Measurements from ENCODE around the gene GPNMB. TPM values are rescaled to one million over a fixed set of nuclear protein-coding genes. Genes with fewer than 3 reads are reported as not detected.

Gene GPNMB
- total and polyA plus RNA-seq, 10 of the 15 experiments (the other 5 are each of a cell fraction or from before 2014, with no cell fraction given): 5.9 to 22.3 (median 10.0) TPM

- WGBS (ENCODE audit: insufficient coverage, insufficient replicate concordance, low lambda C conversion rate, missing lambda C conversion rate): 42% methylated on average over 3 of the region's 3 CpGs
- ChIA-PET RAD21 (ENCODE audit: unreplicated experiment) (interaction anchor here (1.0 kb wide), 1 partner anchor 18 kb away, joined by 3 read pairs; no protein-coding TSS in a partner anchor), POLR2A (no interaction called here), CTCF (interaction anchor here (1.0 to 2.1 kb wide), 3 partner anchors 10 to 22 kb away, joined by 3 to 8 read pairs (median 3); no protein-coding TSS in a partner anchor), SMC1A (ENCODE audit: uncharacterized antibody, unreplicated experiment) (interaction anchor here (0.9 to 2.1 kb wide), 2 partner anchors 16 to 248 kb away, joined by 3 to 6 read pairs; no protein-coding TSS in a partner anchor)
- H3K27me3 ChIP-seq (replicated peaks in 1 of 2; ENCODE audit: control insufficient read depth in 2 of 2, insufficient read depth in 2 of 2, low read length in 1 of 2): no peaks in the 10 kb centered on the region
- no peaks in the 10 kb centered on the region for H3K36me3 ChIP-seq (ENCODE audit: control insufficient read depth in 2 of 2, insufficient read depth in 2 of 2, low read length in 1 of 2)
- H4K20me1 ChIP-seq (ENCODE audit: control insufficient read depth, insufficient read depth): no peaks in the 10 kb centered on the region
- no peaks in the 10 kb centered on the region for H3K4me1 ChIP-seq (ENCODE audit: control insufficient read depth, insufficient read depth, low read length)
- no peak for DNase-seq (ENCODE audit: low read depth, low spot score)
- intact Hi-C loops (cut with micrococcal nuclease; ENCODE audit: unreplicated experiment) (no loop called here), in situ Hi-C loops (cut with MboI) (no loop called here)
- FAIRE-seq: no peak
- no peak overlapping the region for H3K4me2 ChIP-seq (ENCODE audit: control insufficient read depth, insufficient read depth)
- no peaks in the 10 kb centered on the region for H3K9me3 ChIP-seq (replicated peaks; ENCODE audit: control insufficient read depth, insufficient read depth, low read length)
- no peak overlapping the region for H3K9ac ChIP-seq (ENCODE audit: control insufficient read depth, insufficient read depth, low read length)
- TF ChIP-seq NKRF (conservative IDR thresholded peaks at IDR 0.05) (no peak), RAD21 (IDR thresholded peaks at IDR 0.05; ENCODE audit: insufficient read depth, low read depth, low read length) (no peak), JUNB (IDR thresholded peaks at IDR 0.05) (no peak)
- no peaks in the 10 kb centered on the region for H3K79me2 ChIP-seq (ENCODE audit: control insufficient read depth, insufficient read depth, low read length)
- no peak overlapping the region for H3K4me3 ChIP-seq
- BruUV-seq (replicated peaks): no TSS peak
- H2AFZ ChIP-seq (ENCODE audit: control insufficient read depth, low read depth, low read length): no peak overlapping the region
- no peak overlapping the region for H3K27ac ChIP-seq (ENCODE audit: control insufficient read depth, insufficient read depth)
- ATAC-seq: no peak
Measured at GRCh38 chr7:23291957-23292560, 45.5 kb downstream of the GPNMB start.

GRCh38 chr7:23292623-23293022 lies 46.0 kb downstream of the GPNMB start:
- no peaks in the 10 kb centered on the region for H3K79me2 ChIP-seq (ENCODE audit: control insufficient read depth, insufficient read depth, low read length)
- no peaks in the 10 kb centered on the region for H3K9me3 ChIP-seq (replicated peaks; ENCODE audit: control insufficient read depth, insufficient read depth, low read length)
- no TSS peak for BruUV-seq (replicated peaks)
- POLR2A ChIA-PET: no interaction called here
- H2AFZ ChIP-seq (ENCODE audit: control insufficient read depth, low read depth, low read length): no peak overlapping the region
- H3K4me2 ChIP-seq (ENCODE audit: control insufficient read depth, insufficient read depth): no peak overlapping the region
- SMC1A ChIA-PET (ENCODE audit: uncharacterized antibody, unreplicated experiment): interaction anchor here (0.6 to 2.1 kb wide), 4 partner anchors 14 to 247 kb away, joined by 3 to 6 read pairs (median 3); no protein-coding TSS in a partner anchor
- no peak overlapping the region for H3K27ac ChIP-seq (ENCODE audit: control insufficient read depth, insufficient read depth)
- no peak overlapping the region for H3K9ac ChIP-seq (ENCODE audit: control insufficient read depth, insufficient read depth, low read length)
- DNase-seq (ENCODE audit: low read depth, low spot score): no peak
- no peaks in the 10 kb centered on the region for H3K36me3 ChIP-seq (ENCODE audit: control insufficient read depth in 2 of 2, insufficient read depth in 2 of 2, low read length in 1 of 2)
- in situ Hi-C loops (cut with MboI): no loop called here
- no peaks in the 10 kb centered on the region for H3K27me3 ChIP-seq (replicated peaks in 1 of 2; ENCODE audit: control insufficient read depth in 2 of 2, insufficient read depth in 2 of 2, low read length in 1 of 2)
- 86% methylated on average over 4 of the region's 4 CpGs for WGBS (ENCODE audit: insufficient coverage, insufficient replicate concordance, low lambda C conversion rate, missing lambda C conversion rate)
- RAD21 ChIA-PET (ENCODE audit: unreplicated experiment): interaction anchor here (1.0 kb wide), 1 partner anchor 18 kb away, joined by 3 read pairs; no protein-coding TSS in a partner anchor
- intact Hi-C loops (cut with micrococcal nuclease; ENCODE audit: unreplicated experiment): no loop called here
- ATAC-seq: no peak
- no peak for FAIRE-seq
- CTCF ChIA-PET: interaction anchor here (1.0 to 2.1 kb wide), 3 partner anchors 11 to 255 kb away, joined by 3 to 8 read pairs (median 3); no protein-coding TSS in a partner anchor
- no peak overlapping the region for H3K4me3 ChIP-seq
- no peaks in the 10 kb centered on the region for H3K4me1 ChIP-seq (ENCODE audit: control insufficient read depth, insufficient read depth, low read length)
- no peaks in the 10 kb centered on the region for H4K20me1 ChIP-seq (ENCODE audit: control insufficient read depth, insufficient read depth)
- TF ChIP-seq PBX3 (IDR thresholded peaks at IDR 0.05; ENCODE audit: insufficient replicate concordance, low read depth, low read length) (no peak), CREB1 (IDR thresholded peaks at IDR 0.05; ENCODE audit: low read depth) (no peak), PAX5 (IDR thresholded peaks at IDR 0.05; ENCODE audit: borderline replicate concordance, low read depth, low read length) (no peak), BCLAF1 (IDR thresholded peaks at IDR 0.05) (no peak)

Data from GM12878 (cell line).